ENCODE data around the gene VAMP5. TPM values are rescaled to one million over a fixed set of nuclear protein-coding genes. Genes with fewer than 3 reads are reported as not detected.
"Not testable (repeated sequence)": the region's sequence is repeated elsewhere in the genome, so short reads cannot be mapped to it uniquely, and the experiment has no call there.

VAMP5 gene
- polyA plus RNA-seq, 12 donors: 19.4 to 44.4 (median 38.0) TPM; not detected in 1

- DNase-seq: no peak
These were observed 4.8 kb upstream of the VAMP5 start for GRCh38 chr2:85579266-85579935.

DNA sequence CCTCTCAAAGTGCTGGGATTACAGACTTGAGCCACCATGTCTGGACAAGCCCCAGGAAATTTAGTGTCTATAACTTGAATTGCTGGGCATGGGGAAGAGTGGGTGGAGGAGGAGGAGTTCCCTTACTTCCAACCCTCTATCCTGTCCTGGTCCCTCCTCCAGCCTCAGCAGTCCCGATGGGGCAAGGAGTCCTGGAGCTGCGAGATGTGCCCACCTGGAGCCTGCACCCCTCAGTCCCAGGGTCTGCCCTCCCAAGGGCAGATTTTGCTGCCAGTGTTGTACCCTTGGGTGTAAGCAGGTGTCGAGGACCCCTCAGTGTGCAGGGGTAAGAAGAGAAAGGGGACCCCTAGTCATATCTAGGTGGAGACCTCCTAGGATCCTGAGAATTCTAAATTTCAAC is 4.0 kb upstream of the VAMP5 start:
- no peak for DNase-seq

GRCh38 chr2:85582492-85582891 is 1.7 kb upstream of the VAMP5 start:
- no peak for DNase-seq

GRCh38 chr2:85583667-85584353 is 421 bp upstream of the VAMP5 start:
- DNase-seq: no peak

DNA sequence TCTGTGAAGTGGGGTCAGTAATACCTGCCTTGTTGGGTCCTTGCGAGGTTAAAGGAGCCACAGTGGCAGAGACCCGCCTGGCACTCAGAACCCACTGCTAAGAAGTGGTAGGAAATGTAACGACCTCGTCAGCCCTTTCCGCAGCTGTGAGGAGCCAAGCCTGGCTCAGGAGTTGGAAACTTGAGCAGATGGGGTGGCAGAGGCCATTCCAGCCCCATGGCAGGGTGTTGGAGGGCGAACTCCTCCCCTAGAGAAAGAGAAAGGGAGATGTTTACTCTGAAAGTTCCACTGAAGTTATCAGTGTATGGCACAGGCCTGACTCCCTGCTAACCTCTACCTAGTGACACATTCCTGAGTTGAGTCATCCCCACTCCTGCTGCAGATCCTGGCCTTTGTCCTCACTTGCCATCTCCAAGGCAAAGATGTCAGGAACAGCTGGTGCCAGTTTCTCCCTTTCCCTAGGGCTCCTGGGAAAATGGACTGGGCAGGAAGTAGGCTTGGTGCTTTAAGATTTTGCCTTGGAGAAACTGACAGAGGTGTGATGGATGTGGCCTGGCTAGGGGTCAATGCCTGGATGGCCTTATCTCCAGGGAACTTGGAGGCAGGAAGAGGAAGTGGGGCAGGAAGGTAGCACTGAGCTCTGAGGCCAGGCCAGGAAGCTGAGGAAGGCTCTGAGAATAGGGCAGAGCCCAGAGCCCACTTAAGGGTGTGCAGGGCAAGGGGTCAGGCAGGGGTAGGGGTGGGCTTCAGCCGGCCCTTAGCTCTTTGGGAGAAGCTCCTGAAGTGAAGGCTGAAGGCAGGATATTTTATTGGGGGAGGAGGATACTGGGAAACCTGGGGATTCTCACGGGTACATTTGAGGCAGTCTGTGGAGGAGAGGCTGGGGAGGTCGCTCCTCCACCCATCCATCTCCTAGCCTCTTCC is 888 bp downstream of the VAMP5 start:
- no peak for DNase-seq

DNA sequence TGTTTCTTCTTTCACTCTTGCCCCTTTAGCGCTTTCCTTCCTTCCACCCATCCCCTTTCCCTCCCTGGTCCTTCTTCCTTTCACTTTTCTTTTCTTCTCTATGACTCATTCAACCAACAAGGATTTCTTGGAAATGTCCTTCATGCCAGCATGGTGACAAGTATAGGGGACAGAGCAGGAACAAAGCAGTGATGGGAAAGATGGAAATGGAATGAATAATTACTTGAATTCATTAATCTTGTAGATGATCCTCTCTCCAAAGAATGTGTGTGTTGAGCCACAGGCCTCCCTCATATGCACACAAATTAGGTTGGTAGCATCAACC is 1.5 kb downstream of the VAMP5 start:
- DNase-seq: no peak

DNA sequence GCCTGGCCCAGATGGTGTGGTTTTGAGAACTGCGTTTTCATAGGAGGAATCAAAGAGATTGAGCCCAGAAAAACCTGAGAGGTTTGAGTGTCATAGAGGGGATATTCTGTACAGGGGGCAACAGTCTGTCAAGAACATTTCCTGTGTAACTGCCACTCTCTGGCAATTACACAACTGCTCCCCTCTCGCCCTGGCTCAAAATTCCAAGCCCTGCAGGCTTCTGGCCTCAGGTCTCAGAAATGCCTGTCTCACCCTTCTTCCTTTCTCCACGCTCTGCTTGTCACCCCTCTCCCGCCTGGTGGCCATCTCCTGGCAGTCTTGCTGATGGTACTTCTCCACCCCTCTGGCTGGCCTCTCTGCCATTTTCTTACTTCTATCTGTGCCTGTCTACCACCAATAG is 4.0 kb downstream of the VAMP5 start:
- no peak for DNase-seq

GRCh38 chr2:85588645-85589044 is 4.4 kb downstream of the VAMP5 start:
- DNase-seq: no peak

GRCh38 chr2:85589181-85589580 is 5.0 kb downstream of the VAMP5 start:
- no peak for DNase-seq

GRCh38 chr2:85589982-85590791 is 6.0 kb downstream of the VAMP5 start:
- no peak for DNase-seq

GRCh38 chr2:85590950-85591349 is 6.7 kb downstream of the VAMP5 start:
- DNase-seq: no peak

- no peak for DNase-seq
These were observed 7.3 kb downstream of the VAMP5 start for GRCh38 chr2:85591563-85591962.

DNA sequence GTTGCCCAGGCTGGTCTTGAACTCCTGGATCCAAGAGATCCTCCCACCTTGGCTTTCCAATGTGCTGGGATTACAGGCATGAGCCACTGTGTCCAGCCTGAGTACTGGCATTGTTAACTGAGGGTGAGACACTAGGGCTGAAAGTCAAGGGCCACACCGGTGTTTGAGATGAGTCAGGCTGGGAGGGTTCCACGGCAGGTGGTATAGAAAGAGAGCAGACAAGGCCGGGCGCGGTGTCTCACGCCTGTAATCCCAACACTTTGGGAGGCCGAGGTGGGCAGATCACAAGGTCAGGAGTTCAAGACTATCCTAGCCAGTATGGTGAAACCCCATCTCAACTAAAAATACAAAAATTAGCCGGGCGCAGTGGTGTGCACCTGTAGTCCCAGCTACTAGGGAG is 8.1 kb downstream of the VAMP5 start:
- not testable (repeated sequence) for DNase-seq

GRCh38 chr2:85593023-85593422 is 8.8 kb downstream of the VAMP5 start:
- no peak for DNase-seq

DNA sequence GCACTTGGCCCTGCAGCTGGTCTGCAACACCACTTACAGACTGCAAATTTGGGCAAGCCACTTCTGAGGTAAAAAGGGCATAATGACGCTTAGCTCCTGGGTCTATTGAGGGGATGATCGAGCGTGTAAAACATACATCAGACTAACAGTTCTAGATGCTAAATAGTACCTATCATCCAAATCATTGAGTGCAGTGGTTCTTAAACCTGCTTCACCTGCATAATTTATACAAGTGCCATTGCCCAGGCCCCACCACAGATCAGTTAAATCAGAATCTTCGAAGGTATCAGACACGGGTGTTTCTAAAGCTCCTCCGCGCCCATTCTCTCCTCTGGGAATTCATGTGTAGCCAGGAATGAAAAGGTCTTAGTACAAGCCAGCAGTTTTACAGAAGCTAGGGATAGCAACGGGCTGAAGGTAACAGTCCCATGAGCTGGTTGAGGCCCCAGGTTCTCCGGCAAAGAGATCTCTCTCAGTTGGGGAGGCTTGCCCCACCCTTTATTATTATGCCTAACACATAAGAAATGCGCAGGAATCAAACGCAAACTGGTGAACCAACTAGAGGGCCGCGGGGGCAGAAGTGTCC is 10.6 kb downstream of the VAMP5 start:
- no peak for DNase-seq

DNA sequence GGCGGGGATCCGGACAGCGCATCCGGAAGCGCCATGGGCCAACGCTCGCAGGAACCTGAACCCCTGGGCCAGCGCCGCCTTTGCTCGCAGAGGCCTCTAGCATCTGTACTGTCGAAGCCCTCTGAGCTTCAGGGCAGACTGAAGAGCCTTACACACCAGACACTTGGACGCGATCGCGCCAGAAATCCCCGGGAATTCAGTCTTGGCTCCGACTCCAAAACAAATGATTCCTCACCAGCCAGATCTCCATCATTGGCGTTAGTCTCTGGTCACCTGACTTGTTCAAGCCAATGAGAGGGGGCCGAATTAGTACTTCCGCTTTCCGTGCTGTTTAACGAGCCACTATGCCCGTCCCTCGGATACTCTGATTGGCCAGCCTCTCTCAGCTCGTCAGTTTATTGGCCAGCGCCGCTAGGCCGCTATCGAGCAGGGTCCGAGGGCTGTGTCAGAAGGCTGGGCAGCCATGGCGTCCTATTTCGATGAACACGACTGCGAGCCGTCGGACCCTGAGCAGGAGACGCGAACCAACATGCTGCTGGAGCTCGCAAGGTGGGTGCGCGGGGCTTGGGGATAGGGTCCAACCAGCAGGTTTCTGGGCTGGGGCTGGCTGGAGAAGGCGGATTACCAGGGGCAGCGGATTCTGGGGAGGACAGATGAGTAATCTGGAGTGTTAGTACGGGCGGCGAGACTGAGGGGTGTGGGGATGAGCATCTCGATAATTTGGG is 11.2 kb downstream of the VAMP5 start, which contains the start of gene RNF181:
RNF181 (plus strand) TSS at position 445 of the 725 bp plus-strand sequence; CDS start at position 464, 19 bp downstream.
- peak; percentile 98 for DNase-seq

DNA sequence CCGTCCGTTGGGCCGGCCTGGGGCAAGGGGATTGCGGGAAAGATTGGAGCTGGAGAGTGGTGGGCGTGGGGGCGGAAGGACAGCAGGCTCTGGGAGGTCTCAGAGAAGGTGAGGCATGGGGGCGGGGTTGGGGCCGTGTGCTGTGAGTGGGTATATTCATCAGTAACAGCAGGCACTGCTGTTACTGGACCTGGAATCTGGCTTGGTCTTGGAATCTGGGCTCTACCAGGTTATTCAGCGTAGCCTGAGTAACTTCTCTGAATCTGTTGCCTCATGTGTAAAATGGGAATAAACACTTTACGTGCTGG is 11.7 kb downstream of the VAMP5 start:
- DNase-seq: no peak

DNA sequence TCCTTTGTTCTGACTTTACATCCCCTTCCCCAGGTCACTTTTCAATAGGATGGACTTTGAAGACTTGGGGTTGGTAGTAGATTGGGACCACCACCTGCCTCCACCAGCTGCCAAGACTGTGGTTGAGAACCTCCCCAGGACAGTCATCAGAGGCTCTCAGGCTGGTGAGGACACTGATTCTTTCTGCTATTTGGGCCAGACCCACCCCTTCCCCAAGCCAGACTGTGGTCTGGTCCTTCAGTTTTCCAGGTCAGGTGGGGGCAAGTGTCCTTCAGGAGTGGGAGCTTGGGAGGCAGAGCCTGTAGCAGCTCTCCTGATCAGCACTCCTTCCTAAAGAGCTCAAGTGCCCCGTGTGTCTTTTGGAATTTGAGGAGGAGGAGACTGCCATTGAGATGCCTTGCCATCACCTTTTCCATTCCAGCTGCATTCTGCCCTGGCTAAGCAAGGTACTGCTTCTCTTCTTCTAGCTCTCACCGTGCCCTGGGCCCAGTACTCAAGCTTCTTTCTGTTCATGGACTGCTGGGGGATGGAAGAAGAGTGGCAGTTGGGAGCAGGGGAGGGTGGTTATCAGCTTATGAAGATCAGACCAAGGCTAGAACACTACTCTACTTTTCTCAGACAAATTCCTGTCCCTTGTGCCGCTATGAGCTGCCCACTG is 12.4 kb downstream of the VAMP5 start:
- DNase-seq: no peak

- DNase-seq: no peak
These were observed 13.0 kb downstream of the VAMP5 start for GRCh38 chr2:85597241-85597640.

Measured in muscle of arm (tissue), 12 donors.